IMR-90 (cell line): Measurements from ENCODE around the gene OR6B1. TPM values are rescaled to one million over a fixed set of nuclear protein-coding genes. Genes with fewer than 3 reads are reported as not detected.

Source experiments
- ATAC-seq: fragments of 200-7000 bp; cut with Tn5 transposase; 2 replicates; pipeline ENCODE4 v1.9.1; 2020; ENCODE audit warnings: low read depth, mild to moderate bottlenecking, moderate library complexity
- BruUV-seq: library from RNA; stranded (reverse); fragments of 400-500 nt; replicated peaks from 2 replicates; lab custom pipeline; 2021; lab: Mats Ljungman, UMichigan
- CTCF ChIA-PET: fragments of 300-600 bp; formaldehyde crosslinking; extraction: SDS; loops from one replicate; lab custom pipeline; 2021; ENCODE audit warnings: antibody characterized with exemption; lab: Yijun Ruan, JAX
- POLR2A ChIA-PET: fragments of 300-600 bp; sonication (Branson Sonifier 250); formaldehyde crosslinking; loops from one replicate; lab custom pipeline; 2022; ENCODE audit warnings: antibody characterized with exemption; ENCODE audit not compliant: unreplicated experiment; lab: Charles Lee
- DNase-seq: peaks from one replicate; pipeline ENCODE4 v3.0.0; 2013
- H2AFZ ChIP-seq: replicated peaks from 2 replicates; pipeline ENCODE3; 2013; ENCODE audit warnings: low read length, mild to moderate bottlenecking; ENCODE audit not compliant: poor library complexity
- H2AK5ac ChIP-seq: 2 replicates; pipeline ENCODE4 v1.6.1; 2013; ENCODE audit warnings: low read depth, low read length, inconsistent platforms
- H2AK9ac ChIP-seq: replicated peaks from 2 replicates; pipeline ENCODE3; 2013; ENCODE audit warnings: mild to moderate bottlenecking, low read depth, low read length, moderate library complexity; ENCODE audit not compliant: poor library complexity
- H2BK120ac ChIP-seq: 2 replicates; pipeline ENCODE4 v1.6.1; 2013; ENCODE audit warnings: low read depth, low read length, inconsistent platforms
- H2BK15ac ChIP-seq: 3 replicates; pipeline ENCODE4 v1.6.1; 2013; ENCODE audit warnings: low read depth, low read length, inconsistent platforms
- H2BK20ac ChIP-seq: 2 replicates; pipeline ENCODE4 v1.6.1; 2013; ENCODE audit warnings: low read depth, mild to moderate bottlenecking, inconsistent platforms, low read length, moderate library complexity
- H2BK5ac ChIP-seq: 2 replicates; pipeline ENCODE4 v1.6.1; 2013; ENCODE audit warnings: mild to moderate bottlenecking, low read depth, low read length, inconsistent platforms; ENCODE audit not compliant: poor library complexity, severe bottlenecking
- H3K14ac ChIP-seq: replicated peaks from 2 replicates; pipeline ENCODE4 v1.6.1; 2013; ENCODE audit warnings: low read depth, low read length, inconsistent platforms
- H3K18ac ChIP-seq: 2 replicates; pipeline ENCODE4 v1.6.1; 2013; ENCODE audit warnings: low read depth, low read length, control low read depth
- H3K23ac ChIP-seq: 2 replicates; pipeline ENCODE4 v1.6.1; 2013; ENCODE audit warnings: low read depth, low read length, inconsistent platforms
- H3K27ac ChIP-seq: 2 replicates; pipeline ENCODE4 v1.5.1; 2013; ENCODE audit warnings: mild to moderate bottlenecking, control low read depth, low read length; ENCODE audit not compliant: insufficient read depth
- H3K27me3 ChIP-seq: 2 replicates; pipeline ENCODE4 v1.6.1; 2013; ENCODE audit warnings: low read length; ENCODE audit not compliant: control insufficient read depth, insufficient read depth
- H3K36me3 ChIP-seq: 2 replicates; pipeline ENCODE4 v1.6.1; 2013; ENCODE audit warnings: low read length, mixed read lengths; ENCODE audit not compliant: control insufficient read depth, insufficient read depth
- H3K4ac ChIP-seq: 2 replicates; pipeline ENCODE4 v1.6.1; 2013; ENCODE audit warnings: low read depth, low read length, inconsistent platforms
- H3K4me1 ChIP-seq: 2 replicates; pipeline ENCODE4 v1.6.1; 2013; ENCODE audit warnings: low read length, mixed read lengths; ENCODE audit not compliant: control insufficient read depth, insufficient read depth
- H3K4me2 ChIP-seq: 2 replicates; pipeline ENCODE4 v1.6.1; 2013; ENCODE audit warnings: low read depth, mild to moderate bottlenecking, control low read depth, low read length, moderate library complexity
- H3K4me3 ChIP-seq: 2 replicates; pipeline ENCODE4 v1.5.1; 2013; ENCODE audit warnings: low read depth, mild to moderate bottlenecking, control low read depth, low read length, moderate library complexity; ENCODE audit not compliant: insufficient read depth
- H3K56ac ChIP-seq: 2 replicates; pipeline ENCODE4 v1.6.1; 2013; ENCODE audit warnings: low read length, inconsistent platforms; ENCODE audit not compliant: insufficient read depth; ENCODE audit errors: extremely low read depth
- H3K79me1 ChIP-seq, 2 experiments: 2 replicates each; pipeline ENCODE4 v1.6.1; 2013; ENCODE audit warnings: low read length in 2 of 2, inconsistent platforms in 1 of 2, low read depth in 1 of 2
- H3K9ac ChIP-seq: 2 replicates; pipeline ENCODE4 v1.6.1; 2013; ENCODE audit warnings: low read depth, low read length, control low read depth
- H3K9me1 ChIP-seq: 2 replicates; pipeline ENCODE4 v1.6.1; 2013; ENCODE audit warnings: low read length, inconsistent platforms; ENCODE audit not compliant: insufficient read depth
- H3K9me3 ChIP-seq: 2 replicates; pipeline ENCODE4 v1.6.1; 2013; ENCODE audit warnings: low read length; ENCODE audit not compliant: control insufficient read depth, insufficient read depth
- H4K20me1 ChIP-seq: 2 replicates; pipeline ENCODE4 v1.6.1; 2013; ENCODE audit warnings: low read length, inconsistent platforms; ENCODE audit not compliant: insufficient read depth
- H4K5ac ChIP-seq: 2 replicates; pipeline ENCODE4 v1.6.1; 2013; ENCODE audit warnings: mild to moderate bottlenecking, low read depth, low read length, control low read depth
- H4K8ac ChIP-seq, 2 experiments: 2 replicates each; pipeline ENCODE4 v1.6.1; 2013; ENCODE audit warnings: low read depth in 2 of 2, low read length in 2 of 2, control low read depth in 1 of 2, inconsistent platforms in 1 of 2
- H4K91ac ChIP-seq: 2 replicates; pipeline ENCODE4 v1.6.1; 2013; ENCODE audit warnings: low read depth, low read length, inconsistent platforms; ENCODE audit not compliant: insufficient read depth
- BHLHE40 ChIP-seq: fragments of 150-350 bp; IDR thresholded peaks from 2 replicates; pipeline ENCODE4 v1.6.1; 2016; ENCODE audit warnings: mild to moderate bottlenecking, low read depth, low read length
- FOS ChIP-seq: fragments of 150-350 bp; IDR thresholded peaks from 2 replicates; pipeline ENCODE4 v1.6.1; 2016; ENCODE audit warnings: low read depth, low read length
- RAD21 ChIP-seq: IDR thresholded peaks from 2 replicates; pipeline ENCODE4 v1.6.1; 2012; ENCODE audit warnings: low read length, improper control_type of control experiment
- SMC3 ChIP-seq: fragments of 150-350 bp; IDR thresholded peaks from 2 replicates; pipeline ENCODE4 v1.6.1; 2016; ENCODE audit warnings: low read depth, mild to moderate bottlenecking, antibody characterized with exemption, low read length, moderate library complexity
- WGBS, 2 experiments: methylation state at CpG; one replicate each; pipeline versions ENCODE4 v1.1.5 to v1.1.7; 2013; ENCODE audit warnings: missing lambda C conversion rate in 2 of 2; ENCODE audit not compliant: insufficient read length in 1 of 2; ENCODE audit errors: extremely low coverage in 2 of 2; 5-methylcytosine and 5-hydroxymethylcytosine counted together
- dilution Hi-C: fragments of 300-500 bp; cut with HindIII; formaldehyde crosslinking; loops from one replicate; pipeline ENCODE4 v1.14.3; 2018; ENCODE audit warnings: low sequenced_read_pairs; ENCODE audit not compliant: unreplicated experiment
- in situ Hi-C: fragments of 300-500 bp; cut with MboI; formaldehyde crosslinking; loops from 3 replicates; pipeline ENCODE4 v1.14.3; 2019; ENCODE audit warnings: low sequenced_read_pairs, inconsistent platforms, mixed read lengths
- intact Hi-C: fragments of 100-400 bp; cut with micrococcal nuclease; formaldehyde crosslinking; loops from 2 replicates; pipeline ENCODE4 v1.10.0; 2022
- polyA plus RNA-seq, 3 experiments: library from polyadenylated mRNA; depleted of rRNA; stranded (reverse); fragments of >200 nt; gene quantifications; 2 replicates each; pipeline ENCODE4 v1.2.3, GENCODE V29; 2012; ENCODE audit warnings: low replicate concordance in 1 of 3
- total RNA-seq: library from RNA; depleted of rRNA; stranded (reverse); fragments of >200 nt; gene quantifications from 2 replicates; pipeline ENCODE4 v1.2.3, GENCODE V29; 2012
- TF ChIP-seq, protein P1 (sequence below): fragments of 150-350 bp; IDR thresholded peaks from 2 replicates; pipeline ENCODE4 v1.6.1; 2016; ENCODE audit warnings: low read depth, mild to moderate bottlenecking, low read length, moderate library complexity, borderline replicate concordance

Gene OR6B1
- total and polyA plus RNA-seq, 2 of the 4 experiments (the other 2 are of a cell fraction): not detected

DNA sequence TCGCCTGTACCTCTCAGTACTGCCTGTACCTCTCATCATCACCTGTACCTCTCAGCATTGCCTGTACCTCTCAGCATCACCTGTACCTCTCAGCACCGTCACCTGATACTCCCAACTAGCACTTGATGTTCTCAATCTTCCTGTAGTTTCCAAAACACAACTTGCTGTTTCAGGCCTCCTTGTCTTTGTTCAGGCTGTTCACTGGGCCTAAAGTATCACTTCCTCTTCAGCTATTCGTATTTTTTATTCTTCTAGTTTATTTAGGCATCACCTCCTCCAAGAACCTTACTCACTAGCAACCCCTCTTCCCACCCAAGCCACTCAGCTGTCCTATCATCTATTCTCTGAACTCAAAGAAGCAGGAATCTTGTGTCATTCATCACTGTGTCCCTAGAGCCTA is 24.1 kb downstream of the OR6B1 start:
- Histone ChIP-seq H4K8ac (no peak overlapping the region), H3K79me1 (no peaks in the 10 kb centered on the region), H2AFZ (no peak overlapping the region), H2BK15ac (no peak overlapping the region), H3K27ac (no peak overlapping the region), H2BK20ac (no peak overlapping the region), H3K14ac (no peak overlapping the region), H3K4me3 (no peak overlapping the region), H4K20me1 (no peaks in the 10 kb centered on the region), H3K23ac (no peak overlapping the region), H3K4ac (no peak overlapping the region), H3K9me1 (no peaks in the 10 kb centered on the region), H2AK9ac (no peak overlapping the region), H2AK5ac (no peak overlapping the region), H3K9ac (no peak overlapping the region), H3K4me1 (no peaks in the 10 kb centered on the region), H2BK5ac (no peak overlapping the region), H3K36me3 (no peaks in the 10 kb centered on the region), H3K27me3 (peaks cover 2% of the 10 kb centered on the region), H4K91ac (no peak overlapping the region), H2BK120ac (no peak overlapping the region), H4K5ac (no peak overlapping the region), H3K18ac (no peak overlapping the region), H3K9me3 (no peaks in the 10 kb centered on the region), H3K56ac (no peak overlapping the region), H3K4me2 (no peak overlapping the region)
- 72% methylated on average over 2 of the region's 3 CpGs; no CpG with 5 or more reads in 1 of the 2 experiments for WGBS, 2 experiments
- TF ChIP-seq RAD21 (no peak), BHLHE40 (no peak), FOS (no peak), SMC3 (no peak)
- TF ChIP-seq, protein P1, sequence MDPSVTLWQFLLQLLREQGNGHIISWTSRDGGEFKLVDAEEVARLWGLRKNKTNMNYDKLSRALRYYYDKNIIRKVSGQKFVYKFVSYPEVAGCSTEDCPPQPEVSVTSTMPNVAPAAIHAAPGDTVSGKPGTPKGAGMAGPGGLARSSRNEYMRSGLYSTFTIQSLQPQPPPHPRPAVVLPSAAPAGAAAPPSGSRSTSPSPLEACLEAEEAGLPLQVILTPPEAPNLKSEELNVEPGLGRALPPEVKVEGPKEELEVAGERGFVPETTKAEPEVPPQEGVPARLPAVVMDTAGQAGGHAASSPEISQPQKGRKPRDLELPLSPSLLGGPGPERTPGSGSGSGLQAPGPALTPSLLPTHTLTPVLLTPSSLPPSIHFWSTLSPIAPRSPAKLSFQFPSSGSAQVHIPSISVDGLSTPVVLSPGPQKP: no peak
- ATAC-seq (no peak), DNase-seq (no peak)
- ChIA-PET CTCF (no interaction called here), POLR2A (no interaction called here)
- dilution Hi-C loops (no loop called here), in situ Hi-C loops (no loop called here), intact Hi-C loops (no loop called here)
- no TSS peak for BruUV-seq
